DMS114 treated with DMSO at 0.1 percent for 48 hours (cell line): ENCODE results near the gene ERG.

Source experiments
- DNase-seq: peaks from one replicate; lab custom pipeline; 2025; ENCODE audit not compliant: unreplicated experiment; lab: John Stamatoyannopoulos, UW

The ERG gene

GRCh38 chr21:38474796-38475195 lies 23.5 kb downstream of the ERG start:
- DNase-seq, result no peak

- no peak for DNase-seq
Measured at GRCh38 chr21:38474124-38474523, 24.2 kb downstream of the ERG start.

- no peak for DNase-seq
Measured at GRCh38 chr21:38472412-38473108, 25.7 kb downstream of the ERG start.

- DNase-seq, result no peak
Measured at GRCh38 chr21:38471766-38472165, 26.5 kb downstream of the ERG start.

GRCh38 chr21:38470755-38471154 lies 27.5 kb downstream of the ERG start:
- no peak for DNase-seq

DNA sequence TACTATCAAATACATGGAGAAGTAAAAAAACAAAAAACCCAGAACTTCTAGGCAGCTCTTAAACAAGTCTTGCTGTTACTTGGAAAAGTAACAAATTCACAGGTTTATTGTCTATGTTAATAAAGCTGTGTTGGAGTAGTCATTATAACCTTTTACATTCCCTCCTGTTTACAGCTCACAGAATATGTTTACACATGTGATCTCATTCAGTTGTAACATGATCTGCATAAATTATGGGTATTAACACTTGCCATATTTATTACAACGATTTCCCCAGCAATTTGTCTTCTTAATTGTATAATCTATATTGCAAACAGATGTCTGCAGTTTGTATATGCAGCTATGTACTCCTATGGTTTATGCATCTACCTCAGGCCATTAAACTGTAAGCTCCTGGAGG lies 28.6 kb downstream of the ERG start:
- no peak for DNase-seq

DNA sequence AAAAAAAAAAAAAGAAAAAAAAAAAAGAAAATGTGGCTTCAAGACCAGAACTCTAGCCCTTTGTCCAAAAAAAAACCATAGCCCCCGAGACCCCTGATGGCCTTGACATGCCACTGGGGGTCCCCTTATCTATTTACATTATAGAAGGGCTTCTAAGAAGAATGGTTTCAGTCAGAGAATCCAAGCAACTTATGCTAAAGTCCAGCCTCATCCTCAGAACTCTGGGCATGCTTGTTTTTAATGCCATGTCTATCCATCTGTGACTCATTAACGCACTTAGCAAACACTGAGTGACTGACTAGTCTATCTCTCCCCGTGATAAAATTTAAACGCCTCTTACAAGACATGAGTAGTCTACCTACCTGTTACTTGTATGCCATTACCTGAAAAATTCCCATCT lies 29.3 kb downstream of the ERG start:
- no peak for DNase-seq

DNA sequence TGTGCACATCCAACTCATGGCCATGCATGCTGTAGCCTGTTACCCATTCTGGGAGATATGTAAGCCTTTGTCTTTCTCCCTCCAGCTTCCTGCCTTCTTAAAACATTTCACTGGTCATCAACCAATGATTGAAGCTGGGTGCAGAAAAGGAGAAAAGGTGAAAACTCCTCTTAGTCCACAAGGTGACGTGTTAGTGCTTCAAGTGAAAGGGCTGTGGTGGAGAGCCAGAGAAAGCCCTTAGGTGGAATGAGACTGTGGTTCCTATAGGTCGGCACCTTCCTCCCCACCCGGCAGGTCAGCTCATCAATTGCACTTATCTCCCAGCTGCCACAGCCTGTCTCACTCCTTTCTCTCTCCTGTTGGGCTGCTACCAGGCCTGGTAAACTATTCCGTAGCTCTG lies 30.4 kb downstream of the ERG start:
- DNase-seq, result no peak

DNA sequence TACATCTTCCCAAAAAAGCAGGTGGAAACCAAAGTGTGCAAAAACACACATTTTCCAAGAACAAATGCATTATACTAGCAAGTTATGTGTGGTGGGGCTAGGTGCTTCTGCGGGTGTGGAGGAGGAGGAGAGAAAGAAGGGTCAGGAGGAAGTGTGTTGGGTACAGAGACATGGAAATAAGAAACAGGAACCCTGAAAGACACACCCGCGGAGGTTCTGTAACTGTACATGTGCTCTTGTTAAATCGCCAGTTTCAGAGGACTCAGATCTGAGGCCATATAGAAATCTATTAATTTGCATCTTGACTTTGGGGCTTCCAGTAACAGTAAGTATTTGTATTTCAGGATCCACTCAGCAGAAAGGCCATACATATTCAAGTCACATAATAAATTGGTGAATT lies 30.9 kb downstream of the ERG start:
- no peak for DNase-seq

GRCh38 chr21:38460171-38460742 lies 38.0 kb downstream of the ERG start:
- DNase-seq, result no peak

DNA sequence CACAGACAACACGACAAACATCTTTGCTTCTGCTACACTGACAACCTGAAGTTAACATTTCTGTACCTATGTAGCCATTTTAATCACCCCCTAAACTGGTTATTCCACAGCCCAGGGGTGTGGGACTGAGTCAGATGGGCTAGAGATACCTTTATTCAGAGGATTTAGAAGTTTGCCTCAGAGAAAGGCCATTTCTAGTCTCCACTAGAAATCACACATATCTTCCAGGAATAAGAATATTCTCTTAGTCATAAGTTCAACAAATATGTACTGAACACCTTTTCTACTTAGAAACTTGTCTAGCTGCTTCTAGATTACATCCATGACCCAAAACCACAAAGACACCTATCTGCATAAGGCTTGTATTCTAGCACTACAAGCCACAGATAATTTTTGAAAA lies 38.8 kb downstream of the ERG start:
- DNase-seq, result no peak

GRCh38 chr21:38455403-38455802 lies 42.9 kb downstream of the ERG start:
- no peak for DNase-seq

DNA sequence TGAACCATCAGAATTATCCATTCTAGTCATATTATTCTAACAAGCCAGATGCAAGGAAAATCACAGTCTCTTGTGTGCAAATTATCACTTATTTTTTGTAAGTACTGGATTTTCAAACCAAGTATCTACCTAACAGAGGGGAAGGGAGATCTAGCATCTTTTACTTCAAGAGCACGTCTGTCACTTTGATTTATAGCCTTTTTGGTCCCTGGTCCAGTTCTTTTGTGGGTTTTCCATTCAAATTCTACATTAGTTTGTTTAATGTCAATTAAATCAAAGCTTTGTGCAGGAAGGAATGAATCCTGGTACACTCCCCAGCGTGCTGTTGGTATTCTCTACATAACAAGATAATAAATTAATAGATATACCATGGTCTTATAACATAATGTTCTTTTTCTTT lies 43.6 kb downstream of the ERG start:
- no peak for DNase-seq

- no peak for DNase-seq
Measured at GRCh38 chr21:38454161-38454560, 44.1 kb downstream of the ERG start.

- no peak for DNase-seq
Measured at GRCh38 chr21:38448671-38449385, 49.4 kb downstream of the ERG start.

DNA sequence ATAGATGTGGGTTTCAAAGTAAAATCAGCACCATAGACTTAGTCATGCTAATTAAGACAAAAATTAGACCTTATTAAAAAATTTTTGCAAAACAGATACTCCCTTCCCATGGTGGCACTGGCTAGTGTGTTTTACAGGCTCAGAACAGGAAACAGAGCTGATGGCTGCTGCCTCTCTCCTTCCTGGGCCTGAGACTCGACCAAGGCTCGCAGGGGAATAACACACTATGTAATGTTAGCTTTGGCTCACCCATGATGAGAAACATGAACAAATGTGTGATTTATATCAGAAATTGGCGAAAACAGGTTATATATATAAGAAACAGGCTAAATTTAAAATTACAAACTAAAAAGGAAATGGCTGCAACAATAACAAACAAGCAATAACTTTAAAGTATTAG lies 50.7 kb downstream of the ERG start:
- DNase-seq, result no peak

DNA sequence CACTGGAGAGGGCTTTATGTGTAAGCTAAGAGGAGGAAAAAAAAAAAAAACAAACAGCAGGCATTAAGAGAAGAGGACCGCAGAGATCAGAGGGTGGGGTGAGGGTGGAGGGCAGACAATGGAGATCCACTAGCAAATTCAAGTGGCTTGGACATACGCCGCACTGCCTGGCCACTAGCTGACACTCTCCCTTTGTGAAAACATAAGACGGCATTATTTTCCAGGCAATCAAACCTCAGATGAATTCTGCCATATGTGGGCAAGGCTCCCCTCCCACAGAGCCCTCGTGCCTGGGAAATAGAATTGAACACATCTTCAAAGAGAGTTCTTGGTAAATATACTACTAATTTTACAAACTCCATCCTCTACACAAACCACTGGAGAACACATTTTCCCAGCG lies 53.6 kb downstream of the ERG start:
- DNase-seq, result no peak

DNA sequence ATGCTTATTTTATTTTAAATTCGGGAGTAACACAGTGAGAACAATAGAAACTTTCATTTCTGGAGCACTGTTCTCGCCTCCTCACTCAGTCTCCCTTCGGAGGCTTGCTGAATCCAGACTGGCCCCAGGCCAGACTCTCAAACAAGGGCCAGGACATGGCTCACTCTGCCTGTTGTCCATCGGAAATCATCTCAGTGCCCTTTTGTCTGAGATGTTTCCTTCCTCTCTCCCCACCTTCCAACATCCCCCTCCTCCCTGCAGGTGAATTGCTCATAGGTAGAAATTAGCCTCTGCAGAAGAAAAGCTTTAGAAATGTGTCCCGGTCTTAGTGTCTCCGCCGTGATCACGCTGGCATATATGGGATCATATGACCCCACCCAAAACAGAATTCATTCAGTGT lies 55.2 kb downstream of the ERG start:
- DNase-seq, result no peak

DNA sequence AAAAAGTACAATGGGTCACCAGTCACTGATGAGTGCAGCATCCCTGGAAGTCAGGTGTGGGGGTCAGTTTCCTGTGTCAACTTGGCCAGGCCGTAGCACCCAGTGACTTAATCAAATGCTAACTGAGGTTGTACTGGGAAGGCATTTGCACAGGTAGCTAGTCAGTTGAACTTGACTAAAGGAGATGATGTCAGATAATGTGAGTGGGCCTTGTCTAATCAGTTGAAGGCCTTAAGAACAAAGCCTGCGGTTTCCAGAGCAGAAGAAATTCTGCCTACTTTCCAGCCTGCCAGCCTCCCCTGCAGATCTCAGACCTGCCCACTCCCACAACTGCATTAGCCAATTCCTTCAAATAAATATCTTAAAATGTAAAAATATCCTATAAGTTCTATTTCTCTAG lies 57.1 kb downstream of the ERG start:
- no peak for DNase-seq

- no peak for DNase-seq
Measured at GRCh38 chr21:38440746-38441145, 57.5 kb downstream of the ERG start.

DNA sequence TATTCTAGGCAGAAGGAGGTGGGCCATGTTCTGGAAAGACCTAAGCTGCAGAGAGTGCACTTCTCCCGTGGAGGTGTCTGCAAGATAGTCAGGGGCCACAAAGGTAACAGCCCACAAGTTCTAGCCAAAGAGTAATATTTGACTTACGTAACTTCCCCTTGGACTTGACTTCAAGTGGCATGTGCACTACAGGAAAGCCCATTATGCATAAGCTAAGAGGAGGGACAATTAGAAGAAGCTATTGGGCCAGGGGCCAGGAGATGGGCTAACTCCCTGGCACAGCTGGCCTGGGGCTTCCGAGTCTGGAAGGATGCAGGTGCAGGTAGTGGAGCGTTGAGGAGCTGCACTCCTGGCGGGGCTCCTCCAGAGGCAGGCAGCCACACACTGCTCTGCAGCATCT lies 58.3 kb downstream of the ERG start:
- DNase-seq, result no peak

DNA sequence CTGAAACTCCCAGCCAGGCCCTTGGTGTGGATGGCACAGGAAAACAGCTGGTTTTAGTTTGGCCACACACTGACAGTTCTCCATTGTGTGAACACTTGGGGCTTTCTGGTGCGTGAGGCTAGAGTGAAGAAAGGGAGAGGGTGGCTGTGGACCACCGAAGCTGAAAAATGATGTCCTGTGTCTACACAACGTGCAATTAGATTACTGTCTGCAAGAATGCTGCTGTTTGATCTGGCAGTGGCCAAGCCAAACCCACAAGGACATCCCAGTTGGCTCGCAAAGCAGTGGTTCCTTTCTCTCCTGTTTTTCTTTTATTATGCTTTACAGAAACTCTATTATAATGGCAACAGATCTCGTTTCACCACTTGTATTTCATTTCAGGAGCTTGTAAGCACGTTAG lies 58.9 kb downstream of the ERG start:
- no peak for DNase-seq

DNA sequence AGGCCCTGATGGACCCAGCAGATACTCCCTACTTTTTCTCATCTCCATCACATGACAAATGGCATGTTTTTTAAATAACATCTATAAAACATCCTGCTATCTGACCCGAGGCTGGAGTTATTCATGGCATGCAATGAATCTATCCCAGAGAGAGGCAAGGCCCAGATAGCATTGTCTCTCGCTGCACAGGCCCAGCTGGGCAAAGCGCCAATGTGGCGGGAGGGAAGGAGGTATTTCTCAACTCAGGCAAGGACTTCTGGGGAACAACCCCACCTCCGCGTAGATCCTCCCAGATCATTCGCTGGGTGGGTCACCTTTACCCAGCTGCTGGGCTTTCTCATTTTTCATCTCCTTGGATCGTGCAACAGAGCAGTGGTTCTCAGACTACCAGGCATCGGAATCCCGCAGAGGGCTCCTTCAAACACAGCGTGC lies 59.8 kb downstream of the ERG start:
- DNase-seq, result no peak
